Measurements from ENCODE around the gene FNBP1.
"Not testable (repeated sequence)": the region's sequence is repeated elsewhere in the genome, so short reads cannot be mapped to it uniquely, and the experiment has no call there.

Gene FNBP1

GRCh38 chr9:130020618-130021017 is 22.4 kb downstream of the FNBP1 start:
- DNase-seq: no peak

GRCh38 chr9:130018265-130018664 is 24.7 kb downstream of the FNBP1 start:
- no peak for DNase-seq

- not testable (repeated sequence) for DNase-seq
Observed at GRCh38 chr9:130017510-130017909, 25.5 kb downstream of the FNBP1 start.

GRCh38 chr9:130017076-130017475 is 25.9 kb downstream of the FNBP1 start:
- DNase-seq: no peak

- no peak for DNase-seq
Observed at GRCh38 chr9:130015353-130016019, 27.5 kb downstream of the FNBP1 start.

- no peak for DNase-seq
Observed at GRCh38 chr9:130013326-130013725, 29.7 kb downstream of the FNBP1 start.

- DNase-seq: no peak
Observed at GRCh38 chr9:130010151-130010988, 32.6 kb downstream of the FNBP1 start.

GRCh38 chr9:130009546-130009945 is 33.4 kb downstream of the FNBP1 start:
- not testable (repeated sequence) for DNase-seq

- DNase-seq: no peak
Observed at GRCh38 chr9:130008538-130008937, 34.5 kb downstream of the FNBP1 start.

- DNase-seq: not testable (repeated sequence)
Observed at GRCh38 chr9:130006952-130007351, 36.0 kb downstream of the FNBP1 start.

- DNase-seq: no peak
Observed at GRCh38 chr9:130003943-130004552, 38.9 kb downstream of the FNBP1 start.

GRCh38 chr9:130002320-130002719 is 40.7 kb downstream of the FNBP1 start:
- DNase-seq: no peak

GRCh38 chr9:130001190-130001589 is 41.8 kb downstream of the FNBP1 start:
- DNase-seq: no peak

- DNase-seq: no peak
Observed at GRCh38 chr9:129999141-129999510, 43.9 kb downstream of the FNBP1 start.

- DNase-seq: no peak
Observed at GRCh38 chr9:129998491-129999140, 44.4 kb downstream of the FNBP1 start.

GRCh38 chr9:129997706-129998105 is 45.3 kb downstream of the FNBP1 start:
- DNase-seq: not testable (repeated sequence)

GRCh38 chr9:129996161-129996830 is 46.7 kb downstream of the FNBP1 start:
- no peak for DNase-seq

GRCh38 chr9:129995409-129996160 is 47.4 kb downstream of the FNBP1 start:
- no peak for DNase-seq

- DNase-seq: no peak
Observed at GRCh38 chr9:129994882-129995281, 48.1 kb downstream of the FNBP1 start.

GRCh38 chr9:129991139-129991538 is 51.9 kb downstream of the FNBP1 start:
- DNase-seq: not testable (repeated sequence)

- DNase-seq: no peak
Observed at GRCh38 chr9:129990269-129991010, 52.5 kb downstream of the FNBP1 start.

Measured in activated CD4-positive, alpha-beta T cell treated with anti-CD3 and anti-CD28 coated beads for 1 hour (primary cell).